Left lung (tissue), 10 donors: ENCODE measurements around the gene TMEM161B. TPM values are rescaled to one million over a fixed set of nuclear protein-coding genes. Genes with fewer than 3 reads are reported as not detected.
"Not testable (repeated sequence)": the region's sequence is repeated elsewhere in the genome, so short reads cannot be mapped to it uniquely, and the experiment has no call there.

ENCODE experiments used
- ATAC-seq: fragments of 200-7000 bp; cut with Tn5 transposase; one replicate; pipeline ENCODE4 v1.9.1; 2020; ENCODE audit warnings: moderate library complexity
- DNase-seq, 4 donors: peaks; one replicate each; pipeline ENCODE4 v3.0.0-alpha.2; 2013 to 2020
- H3K27ac ChIP-seq, 2 donors: fragments of 200-600 bp; sonication (generic) in 1 of 2; one replicate each; pipeline versions ENCODE4 v1.5.0 to v1.8.0; 2020 to 2021
- H3K27me3 ChIP-seq, 2 donors: fragments of 200-600 bp; sonication (generic) in 1 of 2; one replicate each; pipeline versions ENCODE4 v1.5.0 to v1.8.0; 2020 to 2021
- H3K36me3 ChIP-seq, 2 donors: fragments of 200-600 bp; sonication (generic) in 1 of 2; one replicate each; pipeline versions ENCODE4 v1.5.0 to v1.8.0; 2020 to 2021
- H3K4me1 ChIP-seq, 2 donors: fragments of 200-600 bp; one replicate each; pipeline ENCODE4 v1.8.0; 2021
- H3K4me3 ChIP-seq, 2 donors: fragments of 200-600 bp; sonication (generic) in 1 of 2; one replicate each; pipeline versions ENCODE4 v1.5.0 to v1.8.0; 2020 to 2021; ENCODE audit warnings: mild to moderate bottlenecking in 1 of 2
- H3K9me3 ChIP-seq, 2 donors: fragments of 200-600 bp; sonication (generic) in 1 of 2; one replicate each; pipeline versions ENCODE4 v1.5.0 to v1.8.0; 2020 to 2021
- CTCF ChIP-seq, 2 donors: fragments of 200-600 bp; sonication (generic) in 1 of 2; IDR thresholded peaks; one replicate each; pipeline versions ENCODE4 v1.5.0 to v1.8.0; 2021; ENCODE audit warnings: antibody characterized with exemption in 2 of 2
- intact Hi-C, 2 donors: fragments of 100-400 bp; cut with DNase I; formaldehyde crosslinking; loops; one replicate each; pipeline versions ENCODE4 v1.11.2 to v1.14.2; 2022
- polyA plus RNA-seq, 6 donors: library from polyadenylated mRNA; unstranded; fragments of 120-200 nt; gene quantifications; one replicate each; pipeline ENCODE4 v1.2.1, GENCODE V29; 2013; ENCODE audit not compliant: insufficient read length in 6 of 6
- total RNA-seq, 2 donors: library from RNA; stranded (reverse); fragmentation: NEBNext Ultra II Directional; extraction: Animal tissue kit (Norgen Biotek cat#: 25700); gene quantifications; one replicate each; pipeline ENCODE4 v1.2.1, GENCODE V29; 2021
- donor health status: DM: no; HTN: yes; CAD: no.
- donor health status: DM: no; HTN: no; CAD: no.

TMEM161B gene
- total and polyA plus RNA-seq, 8 donors: 13.6 to 37.1 (median 27.4) TPM

GRCh38 chr5:88279584-88279983 is 10.9 kb upstream of the TMEM161B start:
- no peak for TF ChIP-seq CTCF (IDR thresholded peaks at IDR 0.05)
- no peak for DNase-seq
- Histone ChIP-seq H3K27me3 (no peaks in the 10 kb centered on the region), H3K36me3 (peaks cover 0 to 8% of the 10 kb centered on the region in 2 donors), H3K27ac (no peak overlapping the region), H3K4me1 (no peaks in the 10 kb centered on the region), H3K4me3 (no peak overlapping the region), H3K9me3 (no peaks in the 10 kb centered on the region)
- intact Hi-C loops: no loop called here
- ATAC-seq: no peak

- DNase-seq (no peak), ATAC-seq (no peak)
- Histone ChIP-seq H3K36me3 (peaks cover 0 to 13% of the 10 kb centered on the region in 2 donors), H3K27me3 (no peaks in the 10 kb centered on the region), H3K4me1 (peaks cover 0 to under 1% of the 10 kb centered on the region in 2 donors), H3K9me3 (no peaks in the 10 kb centered on the region), H3K27ac (no peak overlapping the region), H3K4me3 (no peak overlapping the region)
- intact Hi-C loops: no loop called here
- TF ChIP-seq CTCF (IDR thresholded peaks at IDR 0.05): no peak
These were observed 7.7 kb upstream of the TMEM161B start for GRCh38 chr5:88276378-88276777.

GRCh38 chr5:88275581-88275980 is 6.9 kb upstream of the TMEM161B start:
- TF ChIP-seq CTCF (IDR thresholded peaks at IDR 0.05): no peak
- Histone ChIP-seq H3K9me3 (no peaks in the 10 kb centered on the region), H3K4me1 (peaks cover 0 to 8% of the 10 kb centered on the region in 2 donors), H3K36me3 (peaks cover 0 to 18% of the 10 kb centered on the region in 2 donors), H3K27ac (no peak overlapping the region), H3K27me3 (no peaks in the 10 kb centered on the region), H3K4me3 (no peak overlapping the region)
- intact Hi-C loops: no loop called here
- DNase-seq: no peak
- ATAC-seq: no peak

- peak in 2 of 4 donors; percentile 5 to 38 for DNase-seq
- H3K9me3 ChIP-seq: peaks cover 0 to 3% of the 10 kb centered on the region in 2 donors
- intact Hi-C loops: no loop called here
- H3K4me3 ChIP-seq: peak overlapping the region; percentile 64 to 95
- peaks cover 0 to 10% of the 10 kb centered on the region in 2 donors for H3K36me3 ChIP-seq
- H3K27me3 ChIP-seq: no peaks in the 10 kb centered on the region
- no peak for TF ChIP-seq CTCF (IDR thresholded peaks at IDR 0.05)
- H3K4me1 ChIP-seq: peaks cover 6 to 33% of the 10 kb centered on the region in 2 donors
- peak; percentile 46 for ATAC-seq
- H3K27ac ChIP-seq: peak overlapping the region; percentile 42
These were observed 652 bp upstream of the TMEM161B start for GRCh38 chr5:88269222-88269771.

GRCh38 chr5:88264565-88264964 is 4.1 kb downstream of the TMEM161B start:
- ATAC-seq, H3K9me3 ChIP-seq, H3K4me3 ChIP-seq, H3K27me3 ChIP-seq, H3K36me3 ChIP-seq, DNase-seq, intact Hi-C loops, H3K27ac ChIP-seq: not testable (repeated sequence)
- peaks cover 0 to 15% of the 10 kb centered on the region in 2 donors for H3K4me1 ChIP-seq

- intact Hi-C loops: no loop called here
- Histone ChIP-seq H3K4me3 (no peak overlapping the region), H3K9me3 (peaks cover 0 to 3% of the 10 kb centered on the region in 2 donors), H3K4me1 (peaks cover 0 to 13% of the 10 kb centered on the region in 2 donors), H3K27ac (no peak overlapping the region), H3K36me3 (no peaks in the 10 kb centered on the region), H3K27me3 (no peaks in the 10 kb centered on the region)
- TF ChIP-seq CTCF (IDR thresholded peaks at IDR 0.05): no peak
- no peak for DNase-seq
- no peak for ATAC-seq
These were observed 5.3 kb downstream of the TMEM161B start for GRCh38 chr5:88263349-88263748.
